Stomach (tissue), 4 donors: ENCODE data around the gene TBC1D9B.
A peak's percentile ranks its signal among the peaks of the same experiment; 100 is the strongest.

Experiments
- EP300 ChIP-seq: sonication (generic); formaldehyde crosslinking; IDR thresholded peaks from one replicate; pipeline ENCODE4 v1.6.1; 2017; ENCODE audit warnings: antibody characterized with exemption
- POLR2A ChIP-seq, 4 donors: fragments of 450-650 bp; IDR thresholded peaks; one replicate each; pipeline ENCODE4 v1.6.1; 2016; ENCODE audit warnings: antibody characterized with exemption in 4 of 4, control low read depth in 2 of 4, mild to moderate bottlenecking in 1 of 4, moderate library complexity in 1 of 4
- POLR2AphosphoS5 ChIP-seq, 3 donors: sonication (generic); formaldehyde crosslinking; IDR thresholded peaks; one replicate each; pipeline ENCODE4 v1.6.1; 2016; ENCODE audit warnings: antibody characterized with exemption in 3 of 3
- TF ChIP-seq, protein P1 (sequence below), 7 experiments: fragments of 450-650 bp in 4 of 7; fragments of 200-600 bp in 3 of 7; sonication (generic) in 3 of 7; IDR thresholded peaks; one replicate each; pipeline ENCODE4 v1.5.1; 2016 to 2019; ENCODE audit warnings: antibody characterized with exemption in 7 of 7, control low read depth in 2 of 7, mild to moderate bottlenecking in 1 of 7

- TF ChIP-seq, protein P1, sequence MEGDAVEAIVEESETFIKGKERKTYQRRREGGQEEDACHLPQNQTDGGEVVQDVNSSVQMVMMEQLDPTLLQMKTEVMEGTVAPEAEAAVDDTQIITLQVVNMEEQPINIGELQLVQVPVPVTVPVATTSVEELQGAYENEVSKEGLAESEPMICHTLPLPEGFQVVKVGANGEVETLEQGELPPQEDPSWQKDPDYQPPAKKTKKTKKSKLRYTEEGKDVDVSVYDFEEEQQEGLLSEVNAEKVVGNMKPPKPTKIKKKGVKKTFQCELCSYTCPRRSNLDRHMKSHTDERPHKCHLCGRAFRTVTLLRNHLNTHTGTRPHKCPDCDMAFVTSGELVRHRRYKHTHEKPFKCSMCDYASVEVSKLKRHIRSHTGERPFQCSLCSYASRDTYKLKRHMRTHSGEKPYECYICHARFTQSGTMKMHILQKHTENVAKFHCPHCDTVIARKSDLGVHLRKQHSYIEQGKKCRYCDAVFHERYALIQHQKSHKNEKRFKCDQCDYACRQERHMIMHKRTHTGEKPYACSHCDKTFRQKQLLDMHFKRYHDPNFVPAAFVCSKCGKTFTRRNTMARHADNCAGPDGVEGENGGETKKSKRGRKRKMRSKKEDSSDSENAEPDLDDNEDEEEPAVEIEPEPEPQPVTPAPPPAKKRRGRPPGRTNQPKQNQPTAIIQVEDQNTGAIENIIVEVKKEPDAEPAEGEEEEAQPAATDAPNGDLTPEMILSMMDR (IDR thresholded peaks at IDR 0.05), result no peak
- TF ChIP-seq POLR2AphosphoS5 (IDR thresholded peaks at IDR 0.05), result peak in 1 of 3 donors; percentile 52
- no peak for TF ChIP-seq POLR2A (IDR thresholded peaks at IDR 0.05)
- TF ChIP-seq EP300, result no peak
Observed at GRCh38 chr5:179829732-179830435, 77.8 kb downstream of the TBC1D9B start.
